MCF 10A (cell line): ENCODE data around the gene NECAB3. TPM values are rescaled to one million over a fixed set of nuclear protein-coding genes. Genes with fewer than 3 reads are reported as not detected.

Experiments used
- BruUV-seq: library from RNA; stranded (reverse); fragments of 400-500 nt; replicated peaks from 2 replicates; lab custom pipeline; 2021; lab: Mats Ljungman, UMichigan
- CTCF ChIA-PET: fragments of 300-600 bp; sonication (Branson Sonifier 250); formaldehyde crosslinking; extraction: SDS; loops from one replicate; lab custom pipeline; 2021; ENCODE audit warnings: antibody characterized with exemption, inconsistent platforms; lab: Yijun Ruan, JAX
- POLR2A ChIA-PET: fragments of 300-600, 350-650 bp; sonication (Branson Sonifier 250); formaldehyde crosslinking; extraction: SDS; loops from one replicate; lab custom pipeline; 2020; ENCODE audit warnings: antibody characterized with exemption, inconsistent platforms; lab: Yijun Ruan, JAX
- DNase-seq: peaks from one replicate; pipeline ENCODE4 v3.0.0-alpha.2; 2018; ENCODE audit not compliant: unreplicated experiment
- H3K27ac Mint-ChIP-seq: one replicate; pipeline ENCODE4 v1.8.0; 2022; ENCODE audit warnings: mild to moderate bottlenecking, low read depth, mixed read lengths; ENCODE audit not compliant: unreplicated experiment
- H3K27me3 Mint-ChIP-seq: one replicate; pipeline ENCODE4 v1.8.0; 2022; ENCODE audit warnings: mixed read lengths; ENCODE audit not compliant: insufficient read depth, unreplicated experiment
- H3K36me3 Mint-ChIP-seq: one replicate; pipeline ENCODE4 v1.8.0; 2022; ENCODE audit warnings: mild to moderate bottlenecking, moderate library complexity, mixed read lengths; ENCODE audit not compliant: insufficient read depth, unreplicated experiment
- H3K4me1 Mint-ChIP-seq: one replicate; pipeline ENCODE4 v1.8.0; 2022; ENCODE audit warnings: mixed read lengths; ENCODE audit not compliant: insufficient read depth, unreplicated experiment
- H3K4me3 Mint-ChIP-seq: one replicate; pipeline ENCODE4 v1.8.0; 2022; ENCODE audit warnings: mild to moderate bottlenecking, moderate library complexity, mixed read lengths; ENCODE audit not compliant: unreplicated experiment
- H3K9me3 Mint-ChIP-seq: one replicate; pipeline ENCODE4 v1.8.0; 2022; ENCODE audit warnings: mixed read lengths; ENCODE audit not compliant: unreplicated experiment
- intact Hi-C: fragments of 100-400 bp; cut with micrococcal nuclease; formaldehyde crosslinking; loops from 2 replicates; pipeline ENCODE4 v1.14.1; 2022
- total RNA-seq: library from RNA; stranded (reverse); gene quantifications from 2 replicates; pipeline ENCODE4 v1.2.3, GENCODE V29; 2022
- TF ChIP-seq, protein P1 (sequence below): fragments of 200-600 bp; IDR thresholded peaks from one replicate; pipeline ENCODE4 v1.8.0; 2022; ENCODE audit warnings: antibody characterized with exemption, mild to moderate bottlenecking; ENCODE audit not compliant: unreplicated experiment

NECAB3 gene
- total RNA-seq, 1 experiment from 2014 or later = 15.1 TPM

DNA sequence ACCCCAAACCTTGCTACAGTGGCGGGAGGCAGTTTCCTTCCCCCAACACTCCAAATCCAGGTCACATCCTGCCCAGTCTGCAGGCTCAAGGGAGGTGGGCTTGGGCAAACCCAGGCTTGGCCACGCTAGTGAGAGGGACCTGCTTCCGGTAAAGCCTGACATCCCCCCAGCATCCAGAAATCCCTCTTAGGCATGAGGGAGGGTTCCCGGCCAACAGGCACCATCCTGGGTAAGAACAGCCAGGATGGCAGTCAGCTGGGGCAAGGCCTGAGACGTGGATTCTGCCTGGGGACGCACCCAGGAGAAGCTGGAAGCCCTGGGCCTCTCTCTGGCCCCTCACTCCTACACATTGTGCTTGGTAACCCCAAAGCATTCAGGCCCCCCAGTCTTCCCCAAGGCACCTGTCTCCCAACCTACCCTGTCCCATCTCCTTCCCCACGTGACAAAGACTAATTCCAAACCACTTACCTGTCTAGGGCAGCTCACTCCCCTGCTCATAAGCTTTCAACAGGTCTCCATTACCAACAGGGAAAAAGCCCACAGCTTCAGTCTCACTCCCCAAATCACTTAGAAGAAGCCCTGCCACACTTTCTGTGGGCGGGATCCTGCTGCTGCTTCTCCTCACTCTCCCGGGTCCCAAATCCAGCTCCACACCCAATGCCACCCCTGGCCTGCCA lies 10.0 kb downstream of the NECAB3 start:
- Mint-ChIP-seq H3K4me1 (peaks cover 14% of the 10 kb centered on the region), H3K9me3 (no peaks in the 10 kb centered on the region), H3K27ac (peak overlapping the region; percentile 19), H3K27me3 (no peaks in the 10 kb centered on the region), H3K4me3 (peak overlapping the region; percentile 73), H3K36me3 (peaks cover 6% of the 10 kb centered on the region)
- POLR2A ChIA-PET = interaction anchor here (0.6 to 3.4 kb wide), 17 partner anchors 10 to 465 kb away, joined by 3 to 20 read pairs (median 4); partner anchors contain the start of genes CBFA2T2, CDK5RAP1, PXMP4 and RALY
- intact Hi-C loops = no loop called here
- no peak for DNase-seq
- TF ChIP-seq, protein P1, sequence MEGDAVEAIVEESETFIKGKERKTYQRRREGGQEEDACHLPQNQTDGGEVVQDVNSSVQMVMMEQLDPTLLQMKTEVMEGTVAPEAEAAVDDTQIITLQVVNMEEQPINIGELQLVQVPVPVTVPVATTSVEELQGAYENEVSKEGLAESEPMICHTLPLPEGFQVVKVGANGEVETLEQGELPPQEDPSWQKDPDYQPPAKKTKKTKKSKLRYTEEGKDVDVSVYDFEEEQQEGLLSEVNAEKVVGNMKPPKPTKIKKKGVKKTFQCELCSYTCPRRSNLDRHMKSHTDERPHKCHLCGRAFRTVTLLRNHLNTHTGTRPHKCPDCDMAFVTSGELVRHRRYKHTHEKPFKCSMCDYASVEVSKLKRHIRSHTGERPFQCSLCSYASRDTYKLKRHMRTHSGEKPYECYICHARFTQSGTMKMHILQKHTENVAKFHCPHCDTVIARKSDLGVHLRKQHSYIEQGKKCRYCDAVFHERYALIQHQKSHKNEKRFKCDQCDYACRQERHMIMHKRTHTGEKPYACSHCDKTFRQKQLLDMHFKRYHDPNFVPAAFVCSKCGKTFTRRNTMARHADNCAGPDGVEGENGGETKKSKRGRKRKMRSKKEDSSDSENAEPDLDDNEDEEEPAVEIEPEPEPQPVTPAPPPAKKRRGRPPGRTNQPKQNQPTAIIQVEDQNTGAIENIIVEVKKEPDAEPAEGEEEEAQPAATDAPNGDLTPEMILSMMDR = no peak
- TSS peak; percentile 29 for BruUV-seq
- CTCF ChIA-PET = interaction anchor here (0.6 to 5.9 kb wide), 12 partner anchors 9 to 465 kb away, joined by 3 to 37 read pairs (median 3); partner anchors contain the start of gene EIF2S2

DNA sequence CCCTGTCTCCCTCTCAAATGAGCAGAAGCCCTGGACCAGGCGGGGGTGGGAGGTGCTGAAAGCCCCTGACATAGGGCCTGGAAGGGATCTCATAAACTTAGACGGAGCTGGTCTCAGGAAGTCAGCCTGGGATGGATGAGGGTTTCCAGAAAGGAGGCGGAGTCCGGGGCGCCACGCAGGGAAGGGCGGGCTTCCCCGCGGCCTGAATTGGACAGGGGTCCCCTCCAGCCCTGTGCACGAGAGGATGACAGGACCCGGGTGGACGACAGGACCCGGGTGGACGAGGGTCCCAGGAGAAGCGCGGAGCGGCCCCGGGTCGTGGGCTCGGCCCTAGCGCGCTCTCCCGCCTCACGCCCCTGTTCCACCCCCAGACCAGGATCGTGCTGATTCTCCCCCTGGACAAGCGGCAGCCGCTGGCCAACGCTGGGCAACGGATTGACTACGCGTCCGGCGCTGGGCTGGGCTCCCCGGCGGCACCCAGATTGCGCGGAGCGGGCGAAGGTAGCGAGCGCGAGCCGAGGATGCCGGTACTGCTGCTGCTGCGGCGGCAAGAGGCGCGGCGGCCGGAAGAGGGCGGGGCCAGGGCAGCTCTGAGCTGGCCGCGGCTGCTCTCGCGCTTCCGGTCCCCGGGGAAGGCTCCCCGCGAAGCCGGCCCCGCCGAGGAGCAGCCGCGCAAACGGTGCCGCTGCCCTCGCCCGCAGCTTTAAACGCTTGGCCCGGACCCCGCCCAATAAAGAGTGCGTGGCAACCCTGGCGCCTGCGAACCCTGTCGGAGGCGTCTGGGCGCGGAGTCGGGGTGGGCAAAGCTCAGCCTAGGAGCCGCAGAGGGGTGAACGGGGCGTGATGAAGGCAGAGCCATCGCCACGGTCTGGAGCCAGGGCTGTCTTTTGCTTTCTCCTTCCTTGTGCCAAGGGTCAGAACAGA lies 10.8 kb downstream of the NECAB3 start:
- H3K36me3 Mint-ChIP-seq = peaks cover 6% of the 10 kb centered on the region
- no TSS peak for BruUV-seq
- intact Hi-C loops = no loop called here
- H3K9me3 Mint-ChIP-seq = no peaks in the 10 kb centered on the region
- no peaks in the 10 kb centered on the region for H3K27me3 Mint-ChIP-seq
- peak overlapping the region; percentile 73 for H3K4me3 Mint-ChIP-seq
- ChIA-PET POLR2A (interaction anchor here (0.6 to 3.4 kb wide), 19 partner anchors 10 to 449 kb away, joined by 3 to 20 read pairs (median 5); partner anchors contain the start of genes CBFA2T2, CDK5RAP1, CHMP4B and EIF2S2), CTCF (interaction anchor here (0.6 to 1.8 kb wide), 12 partner anchors 8 to 449 kb away, joined by 3 to 8 read pairs (median 3); partner anchors contain the start of gene EIF2S2)
- peak; percentile 66 for DNase-seq
- H3K4me1 Mint-ChIP-seq = peaks cover 14% of the 10 kb centered on the region
- TF ChIP-seq, protein P1 = no peak
- peak overlapping the region; percentile 19 for H3K27ac Mint-ChIP-seq

DNA sequence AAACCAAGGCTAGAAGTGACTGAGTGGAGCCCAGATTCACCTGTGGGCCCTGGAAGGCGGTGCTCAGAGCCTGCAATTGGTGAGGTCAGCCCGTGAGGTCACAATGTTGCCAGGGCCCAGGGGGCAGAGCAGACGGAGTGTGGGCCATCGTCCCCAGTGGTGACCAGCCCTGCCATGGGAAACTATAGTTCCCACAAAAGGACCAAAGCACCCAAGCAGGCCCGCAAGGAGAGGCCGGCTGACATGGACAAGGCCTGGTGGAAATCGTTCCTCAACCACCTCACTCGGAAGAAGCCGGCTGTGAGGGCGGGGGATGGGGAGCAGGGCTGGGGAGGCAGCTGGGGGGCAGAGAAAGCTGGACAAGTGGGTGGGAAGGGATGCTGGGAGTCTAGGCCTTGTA lies 12.1 kb downstream of the NECAB3 start, which contains the start of gene C20orf144:
TSS of gene C20orf144 (plus strand) at position 156 of the 400 bp plus-strand sequence. CDS start at position 175, 19 bp downstream.
- no peak for DNase-seq
- Mint-ChIP-seq H3K9me3 (no peaks in the 10 kb centered on the region), H3K4me3 (peak within 1 kb of the TSS; percentile 73), H3K27ac (no peak within 1 kb of the TSS), H3K4me1 (peaks cover 14% of the 10 kb centered on the region), H3K27me3 (no peaks in the 10 kb centered on the region), H3K36me3 (peaks cover under 1% of the 10 kb centered on the region)
- no TSS peak for BruUV-seq
- TF ChIP-seq, protein P1 = no peak
- intact Hi-C loops = no loop called here
- ChIA-PET CTCF (interaction anchor here (0.6 to 1.6 kb wide), 4 partner anchors 9 to 205 kb away, joined by 3 to 8 read pairs (median 4); no protein-coding TSS in a partner anchor), POLR2A (interaction anchor here (0.9 to 3.4 kb wide), 5 partner anchors 9 to 450 kb away, joined by 3 to 20 read pairs (median 7); partner anchors contain the start of genes CBFA2T2 and EIF2S2)
